IPS-NIHi11 (cell line): ENCODE data around the gene ZNF865.
A peak's percentile ranks its signal among the peaks of the same experiment; 100 is the strongest.

Source experiments
- DNase-seq: peaks from one replicate; pipeline ENCODE4 v3.0.0; 2012; ENCODE audit warnings: mixed read lengths, low spot score

The ZNF865 gene

DNA sequence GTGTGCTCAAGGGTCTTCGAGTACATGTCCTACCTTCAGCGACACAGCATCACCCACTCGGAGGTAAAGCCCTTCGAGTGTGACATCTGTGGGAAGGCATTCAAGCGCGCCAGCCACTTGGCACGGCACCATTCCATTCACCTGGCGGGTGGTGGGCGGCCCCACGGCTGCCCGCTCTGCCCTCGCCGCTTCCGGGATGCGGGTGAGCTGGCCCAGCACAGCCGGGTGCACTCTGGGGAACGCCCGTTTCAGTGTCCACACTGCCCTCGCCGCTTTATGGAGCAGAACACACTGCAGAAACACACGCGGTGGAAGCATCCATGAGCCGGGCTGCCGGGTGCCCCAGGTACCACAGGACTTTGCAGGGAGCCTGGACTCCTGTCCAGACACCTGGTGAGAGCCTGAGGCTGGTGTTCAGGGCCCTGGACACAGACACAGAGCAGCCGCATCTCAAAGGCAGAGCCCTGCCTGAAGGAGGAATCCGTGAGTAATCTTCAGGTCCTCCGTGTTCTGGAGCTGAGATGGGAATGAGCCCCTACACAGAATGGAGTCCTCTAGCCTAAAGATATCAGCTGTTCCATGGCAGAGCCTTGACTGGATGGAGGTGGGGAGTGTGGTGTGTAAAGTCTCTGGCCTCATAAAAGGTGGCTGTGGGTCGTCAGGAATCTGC is 39.5 kb downstream of the ZNF865 start:
- no peak for DNase-seq

DNA sequence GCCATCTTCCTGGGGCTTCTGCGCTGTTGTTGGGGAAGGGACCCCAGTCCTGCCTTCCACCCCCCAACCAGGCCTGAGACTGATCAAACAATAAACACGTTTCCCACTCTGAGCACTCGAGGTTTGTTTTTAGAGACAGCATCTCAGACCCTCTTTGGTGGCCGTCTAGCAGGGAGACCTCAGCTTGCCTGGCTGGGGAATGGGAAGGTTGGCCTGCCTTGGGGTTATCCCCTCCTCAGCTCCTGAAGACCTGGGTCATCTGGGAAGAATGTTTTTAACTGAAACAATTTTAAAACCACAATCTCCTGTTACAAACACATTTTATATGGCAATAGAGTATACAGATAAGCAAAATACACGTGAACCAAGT is 40.0 kb downstream of the ZNF865 start:
- no peak for DNase-seq

DNA sequence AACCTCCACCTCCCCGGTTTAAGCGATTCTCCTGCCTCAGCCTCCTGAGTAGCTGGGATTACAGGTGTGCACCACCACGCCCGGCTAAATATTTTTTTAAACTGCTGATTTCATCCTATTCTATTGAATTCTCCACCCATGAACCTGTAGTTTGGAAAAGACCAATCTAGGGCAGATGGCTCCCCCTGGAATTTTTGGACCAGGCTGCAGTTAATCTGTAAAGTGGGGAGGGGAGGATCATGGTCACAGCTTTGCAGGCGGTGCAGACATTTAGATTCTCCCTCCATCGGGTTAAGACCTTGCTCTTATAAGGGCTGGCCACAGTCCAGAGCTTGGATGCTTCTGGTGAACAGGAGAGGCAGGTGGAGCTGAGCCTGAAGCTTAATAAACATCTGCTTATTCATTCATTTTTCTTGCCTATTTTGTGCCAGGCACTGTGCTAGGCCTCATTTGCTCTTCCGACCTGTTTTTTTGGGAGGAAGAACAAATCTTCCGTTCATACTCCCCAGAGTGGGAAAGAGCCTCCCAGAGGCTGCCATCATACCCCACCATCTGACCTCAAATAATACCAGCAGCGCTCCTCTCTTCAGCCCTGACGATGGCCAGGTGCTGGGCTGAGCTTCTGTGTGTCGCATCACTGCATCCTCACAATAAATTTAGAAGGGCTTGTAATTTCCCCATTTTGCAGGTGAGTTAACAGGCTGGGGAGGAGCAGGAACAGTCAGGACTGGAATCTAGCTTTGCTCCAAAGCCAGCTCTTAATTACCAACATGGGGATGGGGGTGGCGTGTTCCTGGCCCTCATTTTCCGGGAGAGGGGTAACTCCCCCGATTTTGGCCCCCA is 41.7 kb downstream of the ZNF865 start:
- DNase-seq: no peak

DNA sequence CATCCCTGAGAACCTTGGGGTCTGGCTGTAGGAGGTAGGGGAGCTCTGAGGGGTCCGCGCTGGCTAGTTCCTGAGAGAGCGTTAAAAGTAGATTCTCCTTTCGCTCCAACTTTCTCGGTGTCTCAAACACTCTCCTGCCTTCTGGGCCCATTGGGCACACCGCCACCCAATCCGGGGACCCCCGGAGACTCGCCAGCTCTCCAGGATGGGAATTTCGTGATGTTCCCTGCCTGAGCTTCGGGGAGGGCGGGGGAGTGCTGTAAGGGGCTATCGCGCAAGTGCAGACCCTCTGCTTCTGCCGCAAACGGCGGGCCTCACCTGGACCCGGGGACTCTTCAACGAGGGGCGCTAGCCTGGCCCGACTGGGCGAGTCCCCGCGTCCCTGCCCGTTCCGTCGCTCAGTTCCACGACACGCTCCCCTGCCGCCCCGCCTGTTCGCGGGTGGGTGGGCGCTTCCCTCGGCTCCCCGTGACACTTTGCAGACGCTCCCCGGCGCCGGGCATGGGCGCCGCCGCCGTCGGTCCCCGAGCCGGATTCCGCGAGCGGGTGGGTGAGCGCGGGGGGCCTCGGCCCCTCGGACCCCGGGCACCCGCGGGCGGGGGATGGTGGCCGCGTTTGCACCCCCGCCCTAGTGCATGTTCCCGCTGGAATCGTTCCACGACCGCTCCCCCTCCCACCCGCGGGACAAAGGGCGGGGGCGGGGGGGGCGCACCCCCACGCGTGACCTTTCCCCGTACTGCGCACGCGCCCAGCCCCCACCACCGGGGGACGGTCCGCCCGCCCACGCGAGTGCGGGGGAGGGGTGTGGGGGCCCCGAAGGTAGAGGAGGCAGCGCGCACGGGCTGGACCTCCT is 42.5 kb downstream of the ZNF865 start, which contains the start of gene CCDC106:
CCDC106 (plus strand) TSS at position 481 of the 853 bp plus-strand sequence. CDS start 835 bp downstream, outside the sequence.
- DNase-seq: peak; percentile 69

DNA sequence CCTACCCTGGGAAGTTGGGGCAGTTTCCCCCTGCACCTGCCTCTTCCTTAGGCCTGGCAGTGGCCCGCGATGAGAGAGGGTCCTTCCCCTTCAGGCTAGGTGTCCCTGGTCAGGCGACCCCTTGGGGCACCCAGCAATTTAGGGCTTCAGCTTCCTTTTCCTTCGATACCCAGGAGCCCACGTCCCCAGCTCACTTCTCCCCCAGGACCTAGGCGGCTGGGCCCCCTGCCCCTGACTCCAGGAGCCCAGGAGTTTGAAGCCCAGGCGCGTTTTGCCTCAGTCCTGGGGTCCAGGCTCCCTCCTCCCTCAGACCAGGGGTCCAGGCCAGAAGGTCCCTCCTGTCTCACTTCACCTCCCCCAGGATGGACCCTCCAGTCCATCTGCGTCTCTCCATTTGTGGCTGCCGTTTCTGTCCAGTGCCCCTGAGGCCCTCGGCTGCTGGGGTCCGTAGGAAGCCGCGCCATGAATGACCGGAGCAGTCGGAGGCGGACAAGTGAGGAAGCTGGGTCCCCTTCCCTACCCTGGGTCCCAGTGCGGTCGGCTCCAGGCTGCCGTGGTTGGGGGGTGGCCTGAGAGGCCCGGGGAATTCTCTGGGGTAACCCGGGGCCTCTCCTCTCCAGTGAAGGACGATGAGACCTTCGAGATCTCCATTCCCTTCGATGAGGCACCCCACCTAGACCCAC is 43.3 kb downstream of the ZNF865 start:
- DNase-seq: no peak

DNA sequence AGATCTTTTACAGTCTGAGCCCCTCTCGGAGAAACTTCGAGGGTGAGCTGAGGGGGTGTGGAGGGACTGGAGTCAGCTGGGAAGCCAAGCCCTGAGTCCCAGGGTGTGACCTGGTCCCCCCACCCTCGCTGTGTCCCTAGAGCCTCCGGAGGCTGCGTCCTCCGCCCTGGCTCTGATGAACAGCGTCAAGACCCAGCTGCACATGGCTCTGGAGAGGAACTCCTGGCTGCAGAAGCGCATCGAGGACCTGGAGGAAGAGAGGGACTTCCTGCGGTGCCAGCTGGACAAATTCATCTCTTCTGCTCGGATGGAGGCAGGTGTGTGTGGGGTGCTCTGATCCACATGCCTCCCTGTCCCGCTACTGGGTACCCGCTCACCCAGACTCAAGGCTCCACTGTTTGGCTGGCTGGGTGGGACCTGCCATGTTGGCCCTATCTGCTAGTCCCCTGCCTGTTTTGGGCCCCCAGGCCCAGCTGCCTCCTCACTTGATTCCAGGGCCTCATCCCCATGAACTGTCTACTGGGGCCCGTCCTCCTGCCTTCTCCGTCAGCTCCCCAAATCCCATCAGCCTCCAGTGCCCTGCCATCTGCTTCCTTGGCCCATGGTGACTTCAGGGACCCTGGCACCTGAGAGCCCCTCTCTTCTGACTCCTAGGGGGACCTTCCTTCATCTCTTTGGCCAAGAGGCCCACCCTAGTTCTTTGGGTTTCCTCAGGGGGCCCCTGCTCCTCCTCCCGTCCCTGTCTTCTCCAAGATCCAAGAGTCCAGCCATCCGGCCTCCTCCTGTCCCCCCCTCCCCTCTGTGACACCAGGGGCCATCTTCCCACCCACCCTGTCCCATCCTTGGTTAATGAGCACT is 44.0 kb downstream of the ZNF865 start:
- no peak for DNase-seq

DNA sequence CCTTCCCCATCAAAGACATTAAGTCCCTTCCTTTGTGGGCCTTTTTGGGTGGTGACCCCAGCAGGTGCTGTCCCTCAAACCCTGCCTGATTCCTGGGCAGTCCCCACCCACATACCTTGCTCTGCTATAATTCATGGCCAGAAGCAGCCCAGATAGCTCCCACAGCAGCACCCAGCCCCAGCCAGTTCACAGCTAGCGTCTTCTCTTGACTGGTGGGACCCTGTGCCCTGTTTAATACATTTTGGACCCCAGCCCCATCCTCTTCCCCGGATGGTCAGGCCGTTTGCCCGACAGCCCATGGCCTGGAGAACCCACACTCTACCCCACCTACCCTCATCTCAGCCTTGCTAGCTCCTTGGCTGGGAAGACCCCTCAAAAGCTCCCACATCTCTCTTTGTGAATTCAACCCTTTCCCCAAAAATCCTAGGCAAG is 44.7 kb downstream of the ZNF865 start:
- DNase-seq: no peak

DNA sequence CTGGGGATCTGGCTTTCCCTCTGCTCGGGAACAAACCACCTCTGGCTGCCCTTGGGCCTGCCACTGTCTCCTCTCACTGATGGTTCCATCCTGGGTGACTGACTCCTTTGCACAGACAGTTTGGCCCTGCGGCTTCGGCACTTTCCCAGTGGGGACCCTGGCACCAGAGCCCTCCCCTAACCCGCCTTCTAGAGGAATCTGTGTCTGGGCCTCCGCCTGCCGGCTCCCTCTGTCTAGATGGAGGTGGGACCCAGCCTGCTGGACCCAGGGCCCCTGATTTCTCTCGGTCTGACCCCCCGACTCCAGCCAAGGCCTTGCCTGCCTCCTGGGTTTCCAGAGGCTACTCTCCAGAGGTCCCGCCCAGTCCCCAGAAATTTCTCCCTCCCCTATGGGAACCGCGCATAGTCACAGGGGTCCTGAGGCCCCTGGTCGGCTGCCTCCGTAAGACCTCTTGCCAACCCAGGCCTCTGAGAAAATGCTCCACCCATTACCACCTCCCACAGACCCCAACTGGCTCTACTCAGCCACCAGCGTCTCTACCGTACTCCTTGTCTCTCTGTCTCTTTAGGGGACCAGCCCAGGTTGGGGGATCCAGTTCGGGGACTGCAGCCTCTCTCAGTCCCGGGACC is 45.3 kb downstream of the ZNF865 start:
- no peak for DNase-seq

DNA sequence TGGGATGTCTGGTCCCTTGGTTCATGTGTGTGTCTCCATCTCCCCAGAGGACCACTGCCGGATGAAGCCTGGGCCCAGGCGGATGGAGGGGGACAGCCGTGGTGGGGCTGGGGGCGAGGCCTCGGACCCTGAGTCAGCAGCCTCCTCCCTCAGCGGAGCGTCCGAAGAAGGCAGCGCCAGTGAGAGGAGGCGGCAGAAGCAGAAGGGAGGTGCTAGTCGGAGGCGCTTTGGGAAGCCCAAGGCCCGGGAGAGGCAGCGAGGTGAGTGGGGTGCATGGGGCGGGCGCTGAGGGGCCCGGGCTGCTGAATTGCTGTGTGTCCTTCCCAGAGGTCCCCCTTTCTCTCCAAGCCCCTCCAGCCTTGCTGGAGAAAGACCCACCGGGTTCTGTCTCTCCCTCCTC is 45.8 kb downstream of the ZNF865 start:
- DNase-seq: no peak

DNA sequence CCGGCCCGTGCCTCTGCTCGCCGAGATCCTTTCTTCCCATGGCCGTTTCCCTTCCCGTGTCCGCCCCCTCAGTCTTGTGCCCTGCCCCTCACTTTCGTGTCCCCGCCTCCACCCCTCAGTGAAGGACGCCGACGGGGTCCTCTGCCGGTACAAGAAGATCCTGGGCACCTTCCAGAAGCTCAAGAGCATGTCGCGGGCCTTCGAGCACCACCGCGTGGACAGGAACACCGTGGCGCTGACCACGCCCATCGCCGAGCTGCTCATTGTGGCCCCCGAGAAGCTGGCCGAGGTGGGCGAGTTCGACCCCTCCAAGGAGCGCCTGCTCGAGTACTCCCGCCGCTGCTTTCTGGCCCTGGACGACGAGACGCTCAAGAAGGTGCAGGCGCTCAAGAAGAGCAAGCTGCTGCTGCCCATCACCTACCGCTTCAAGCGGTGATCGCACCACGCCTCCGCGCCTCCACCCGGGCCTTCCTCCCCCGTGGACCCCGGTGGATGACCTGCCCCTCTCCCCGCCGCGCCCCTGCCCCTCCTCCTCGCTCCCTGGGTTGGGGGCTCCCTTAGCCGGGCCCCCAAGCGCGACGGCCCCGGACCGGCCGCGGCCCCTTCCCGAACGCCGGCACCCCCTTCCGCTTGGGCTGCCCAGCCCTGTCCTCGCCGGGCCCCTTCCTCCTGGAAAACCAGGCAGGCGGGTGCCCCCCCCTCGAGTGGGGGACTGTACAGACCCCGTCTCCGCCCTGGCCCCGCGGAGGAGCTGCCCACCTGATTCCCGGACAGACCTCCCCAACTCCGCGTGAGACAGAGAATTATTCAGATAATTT is 47.1 kb downstream of the ZNF865 start:
- DNase-seq: no peak

DNA sequence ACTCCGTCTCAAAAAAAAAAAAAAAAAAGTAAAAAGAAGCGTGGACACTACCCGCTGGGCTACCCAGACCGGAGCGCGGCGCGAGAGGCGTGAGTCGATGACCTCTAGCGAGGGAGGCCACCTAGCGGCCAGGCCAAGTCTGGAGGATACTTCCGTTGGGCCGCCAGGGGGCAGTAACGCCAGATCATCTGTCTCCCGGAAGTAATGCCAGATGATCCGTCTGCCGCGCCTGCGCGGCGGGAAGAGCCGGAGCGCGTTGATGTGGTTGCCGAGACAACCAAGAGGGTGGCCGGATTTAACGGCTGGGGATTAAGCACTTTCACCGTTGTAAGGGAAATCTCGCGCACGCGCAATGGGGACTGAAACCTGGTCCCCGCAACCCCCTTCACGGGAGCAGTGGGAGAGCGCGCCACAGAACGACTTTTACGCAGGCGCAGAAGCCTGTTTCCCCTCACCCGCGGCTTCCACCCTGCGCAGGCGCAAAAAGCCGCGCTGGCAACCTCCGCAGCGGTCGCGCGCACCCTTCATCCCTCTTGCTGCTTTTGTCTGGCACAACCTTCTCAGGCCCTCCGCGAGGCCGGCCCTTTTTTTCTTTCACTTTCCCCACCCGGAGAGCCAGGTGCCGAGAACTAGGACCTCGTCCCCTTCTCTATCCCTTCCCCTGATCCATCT is 48.3 kb downstream of the ZNF865 start:
- DNase-seq: peak; percentile 78

DNA sequence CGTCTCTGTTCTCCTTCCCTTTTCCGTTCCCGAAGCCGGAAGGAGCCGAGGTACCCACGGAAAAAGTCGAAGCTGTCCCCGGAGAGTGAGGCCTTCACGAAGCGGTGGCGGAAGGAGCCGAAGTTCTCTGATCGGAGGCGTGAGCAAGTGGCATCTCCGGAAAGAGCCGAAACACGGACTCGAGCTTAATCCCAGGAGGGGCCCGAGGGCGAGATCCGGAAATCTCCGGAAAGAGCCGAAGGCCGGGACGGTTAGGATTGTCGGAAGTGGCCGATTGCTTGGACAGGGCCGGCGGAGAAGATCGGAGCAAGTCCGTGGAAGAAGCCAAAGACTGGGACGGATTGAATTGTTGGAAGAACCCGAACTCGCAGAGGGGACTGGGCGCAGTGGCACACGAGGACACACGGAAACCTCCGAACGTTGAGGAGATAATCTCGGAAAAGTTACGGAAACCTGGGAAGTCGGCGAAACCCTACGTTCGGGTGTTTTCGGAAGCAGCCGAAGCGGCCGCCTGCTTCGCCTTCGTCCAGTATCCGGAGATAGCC is 48.9 kb downstream of the ZNF865 start:
- peak; percentile 82 for DNase-seq

DNA sequence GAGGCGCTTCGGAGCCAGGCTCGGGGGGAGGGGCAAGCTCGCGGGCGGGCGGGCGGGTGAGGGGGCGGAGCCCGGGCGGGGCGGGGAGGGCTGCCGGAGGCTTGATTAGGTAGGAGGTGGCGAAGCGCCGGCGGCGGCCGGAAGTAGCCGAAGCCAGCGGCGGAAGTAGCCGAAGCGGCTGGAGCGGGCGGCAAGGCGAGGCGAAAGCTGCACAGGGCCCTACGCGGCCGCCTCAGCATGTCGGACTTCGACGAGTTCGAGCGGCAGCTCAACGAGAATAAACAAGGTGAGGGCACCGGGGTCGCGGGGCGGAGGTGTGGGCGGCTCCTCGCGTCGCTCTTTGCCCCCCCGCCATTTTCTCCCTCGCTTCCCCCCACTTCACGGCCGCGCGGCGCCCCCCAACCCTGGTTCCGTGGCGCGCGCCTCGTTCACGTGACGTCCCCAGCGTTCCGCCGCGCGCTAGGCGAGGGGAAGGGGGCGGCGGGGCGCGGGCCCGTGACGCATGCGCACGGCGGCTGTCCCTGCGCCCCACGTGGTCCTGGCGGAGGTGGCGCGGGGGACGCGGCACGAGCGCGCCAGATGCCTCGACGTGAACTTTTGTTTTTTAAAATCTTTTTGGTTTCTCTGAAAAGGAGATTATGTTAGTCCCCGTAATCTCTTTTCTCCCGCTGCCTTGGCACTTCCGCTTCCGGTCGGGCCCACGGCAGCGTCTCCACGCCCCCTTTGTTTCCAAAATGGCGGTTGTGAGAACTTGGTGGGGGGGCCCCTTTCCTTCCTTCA is 49.6 kb downstream of the ZNF865 start, which contains the start of gene U2AF2:
U2AF2 (plus strand) TSS at position 168 of the 780 bp plus-strand sequence; CDS start at position 238, 70 bp downstream.
- peak; percentile 91 for DNase-seq

DNA sequence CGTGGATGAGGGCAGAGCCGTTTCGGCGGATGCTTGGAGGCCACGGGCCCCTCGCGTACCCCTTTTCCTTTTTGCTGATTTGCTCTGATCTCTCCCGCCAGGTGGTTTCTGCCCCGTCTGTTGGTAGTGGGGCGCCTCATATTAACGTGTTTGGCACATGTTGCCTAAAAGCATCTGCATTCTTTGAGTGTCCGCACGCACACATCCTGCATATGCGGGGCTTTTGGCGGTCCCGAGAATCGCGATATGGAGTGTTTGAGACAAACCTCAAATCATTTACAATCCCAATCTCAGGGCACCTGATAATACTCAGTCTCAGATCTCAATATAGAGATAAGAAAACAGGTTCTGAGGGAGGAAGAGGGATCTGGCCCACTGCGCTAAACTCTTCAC is 50.2 kb downstream of the ZNF865 start:
- no peak for DNase-seq

DNA sequence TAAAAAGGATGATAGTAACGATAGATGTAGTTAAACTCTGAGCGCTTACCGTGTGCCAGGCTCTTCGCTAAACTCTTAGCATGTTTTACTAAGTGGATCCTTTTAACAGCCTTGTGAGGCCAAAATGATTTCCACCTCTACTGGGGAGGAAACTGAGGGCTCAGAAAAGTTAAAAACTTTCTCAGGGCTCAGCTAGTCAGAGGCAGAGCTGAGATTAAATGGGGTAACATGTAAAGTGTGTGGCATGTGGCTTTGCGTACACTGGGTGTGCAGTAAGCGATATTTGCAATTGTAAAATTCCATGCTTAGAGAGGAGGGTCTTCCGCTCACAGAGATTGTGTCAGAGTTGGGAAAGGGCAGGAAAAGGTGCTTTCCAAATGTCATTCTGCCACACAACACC is 51.1 kb downstream of the ZNF865 start:
- no peak for DNase-seq

DNA sequence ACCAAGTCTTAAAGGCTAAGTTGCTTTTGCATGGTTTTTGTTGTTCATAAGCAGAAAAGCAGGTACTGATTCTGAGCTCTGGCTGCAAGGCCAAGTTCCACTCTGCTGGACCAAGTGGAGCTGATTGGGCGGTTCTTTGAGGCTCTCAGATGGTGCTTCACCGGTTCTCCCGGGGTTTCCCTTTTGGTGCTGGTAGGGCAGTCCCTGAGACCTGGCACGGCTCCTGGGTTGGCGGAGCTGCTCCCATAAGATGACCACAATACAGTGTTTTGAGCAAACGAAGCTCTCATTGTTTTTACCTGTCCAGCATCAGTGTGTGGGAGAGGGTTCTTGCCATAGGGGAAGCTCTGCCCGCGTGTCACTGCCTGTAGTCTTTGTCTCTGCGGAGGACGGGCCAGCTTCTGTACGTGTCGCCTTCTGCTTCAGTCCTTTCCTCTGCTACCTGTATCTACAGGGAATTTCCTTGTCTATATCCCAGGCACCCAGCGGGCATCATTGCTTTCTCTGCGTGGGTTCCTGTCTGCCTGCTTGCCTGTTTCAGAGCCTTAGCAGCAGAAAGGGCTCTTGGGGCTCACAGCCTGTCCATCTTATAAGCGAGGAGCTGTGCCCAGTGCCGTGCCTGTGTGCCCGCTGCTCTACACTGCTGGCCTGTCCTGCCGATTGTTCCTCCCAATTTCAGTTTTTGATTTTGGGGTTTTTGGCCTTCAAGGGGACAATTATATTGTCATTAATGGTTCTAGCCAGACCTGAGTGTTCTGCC is 51.7 kb downstream of the ZNF865 start:
- no peak for DNase-seq

DNA sequence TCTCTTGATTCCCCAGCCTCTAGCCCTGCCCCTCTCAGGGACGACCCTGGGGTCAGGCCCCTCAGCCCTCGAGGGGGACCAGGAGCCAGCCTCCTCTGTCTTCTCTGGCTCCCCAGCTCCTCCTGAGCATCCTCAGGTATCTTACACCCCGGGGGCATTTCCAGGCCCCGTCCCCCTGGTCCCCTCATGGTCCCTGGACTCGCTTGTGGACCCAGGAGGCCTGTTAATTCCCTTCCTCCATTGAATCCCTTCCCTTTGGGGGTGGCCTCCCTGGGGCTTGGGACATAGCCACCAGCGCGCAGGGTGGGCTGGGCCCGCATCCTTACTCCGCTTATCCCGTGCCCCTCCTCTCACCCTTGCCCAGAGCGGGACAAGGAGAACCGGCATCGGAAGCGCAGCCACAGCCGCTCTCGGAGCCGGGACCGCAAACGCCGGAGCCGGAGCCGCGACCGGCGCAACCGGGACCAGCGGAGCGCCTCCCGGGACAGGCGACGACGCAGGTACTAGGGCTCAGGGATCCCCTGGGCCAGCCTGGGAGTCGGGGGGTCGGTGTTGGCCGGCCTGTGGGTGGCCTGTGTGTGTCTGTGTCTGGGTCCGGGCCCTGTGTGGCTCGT is 53.5 kb downstream of the ZNF865 start:
- no peak for DNase-seq
